ENCODE results near the gene PPM1H.
"Not testable (repeated sequence)": the region's sequence is repeated elsewhere in the genome, so short reads cannot be mapped to it uniquely, and the experiment has no call there.

The PPM1H gene

GRCh38 chr12:62942316-62942715 lies 7.4 kb upstream of the PPM1H start:
- DNase-seq: not testable (repeated sequence)

- peak; percentile 59 for DNase-seq
Measured at GRCh38 chr12:62934239-62934798, 631 bp downstream of the PPM1H start.

GRCh38 chr12:62933602-62934238 lies 1.2 kb downstream of the PPM1H start:
- peak; percentile 30 for DNase-seq

GRCh38 chr12:62933220-62933601 lies 1.7 kb downstream of the PPM1H start:
- no peak for DNase-seq

GRCh38 chr12:62931477-62931876 lies 3.5 kb downstream of the PPM1H start:
- DNase-seq: no peak

- no peak for DNase-seq
Measured at GRCh38 chr12:62930546-62931425, 4.2 kb downstream of the PPM1H start.

- DNase-seq: no peak
Measured at GRCh38 chr12:62928632-62929031, 6.3 kb downstream of the PPM1H start.

- no peak for DNase-seq
Measured at GRCh38 chr12:62925680-62926079, 9.3 kb downstream of the PPM1H start.

- no peak for DNase-seq
Measured at GRCh38 chr12:62924084-62924483, 10.9 kb downstream of the PPM1H start.

GRCh38 chr12:62922539-62922938 lies 12.4 kb downstream of the PPM1H start:
- DNase-seq: no peak

GRCh38 chr12:62919838-62920237 lies 15.1 kb downstream of the PPM1H start:
- peak; percentile 27 for DNase-seq

GRCh38 chr12:62917926-62918325 lies 17.0 kb downstream of the PPM1H start:
- DNase-seq: no peak

- DNase-seq: no peak
Measured at GRCh38 chr12:62916632-62917425, 18.1 kb downstream of the PPM1H start.

- DNase-seq: no peak
Measured at GRCh38 chr12:62915204-62915529, 19.8 kb downstream of the PPM1H start.

GRCh38 chr12:62914443-62915203 lies 20.3 kb downstream of the PPM1H start:
- no peak for DNase-seq

GRCh38 chr12:62913380-62913779 lies 21.6 kb downstream of the PPM1H start:
- DNase-seq: no peak

GRCh38 chr12:62912644-62913043 lies 22.3 kb downstream of the PPM1H start:
- no peak for DNase-seq

GRCh38 chr12:62911286-62911685 lies 23.7 kb downstream of the PPM1H start:
- no peak for DNase-seq

- no peak for DNase-seq
Measured at GRCh38 chr12:62910549-62911169, 24.3 kb downstream of the PPM1H start.

- no peak for DNase-seq
Measured at GRCh38 chr12:62909340-62909739, 25.6 kb downstream of the PPM1H start.

- no peak for DNase-seq
Measured at GRCh38 chr12:62908674-62909073, 26.3 kb downstream of the PPM1H start.

- DNase-seq: no peak
Measured at GRCh38 chr12:62907561-62907960, 27.4 kb downstream of the PPM1H start.
